ENCODE results near the gene PTPN3. TPM values are rescaled to one million over a fixed set of nuclear protein-coding genes. Genes with fewer than 3 reads are reported as not detected.

The PTPN3 gene
- total RNA-seq, 1 donor from 2014 or later = 9.2 TPM

DNA sequence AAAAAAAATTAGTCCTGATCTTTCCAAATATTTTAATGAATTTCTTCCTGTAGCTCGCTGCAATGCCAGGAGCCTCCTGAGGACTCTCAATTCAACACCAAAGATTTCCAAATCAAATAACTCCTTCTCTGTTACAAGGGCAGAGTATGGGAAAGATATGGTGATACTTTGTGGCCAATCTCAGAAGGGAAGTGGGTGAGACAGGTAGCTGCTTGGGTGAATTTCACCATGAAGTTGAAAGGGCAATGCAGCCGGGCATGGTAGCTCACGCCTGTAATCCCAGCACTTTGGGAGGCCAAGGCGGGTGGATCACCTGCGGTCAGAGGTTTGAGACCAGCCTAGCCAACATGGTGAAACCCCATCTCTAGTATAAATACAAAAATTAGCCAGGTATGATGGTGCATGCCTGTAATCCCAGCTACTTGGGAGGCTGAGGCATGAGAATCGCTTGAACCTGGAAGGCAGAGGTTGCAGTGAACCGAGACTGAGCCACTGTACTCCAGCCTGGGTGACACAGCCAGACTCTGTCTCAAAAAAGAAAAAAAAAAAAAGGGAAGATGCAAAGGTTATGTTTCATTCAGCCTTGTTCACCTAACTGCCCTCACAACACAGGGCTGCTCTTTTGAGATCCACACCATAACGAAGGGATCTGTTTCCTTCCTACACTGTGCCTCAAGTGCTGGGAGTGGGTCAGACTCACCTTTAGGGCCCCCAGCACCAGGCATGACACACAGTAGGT, 58.6 kb downstream of the PTPN3 start:
- Mint-ChIP-seq H3K27me3 (ENCODE audit: low read depth) (peaks cover 20% of the 10 kb centered on the region), H3K9me3 (no peaks in the 10 kb centered on the region), H3K36me3 (ENCODE audit: low read depth) (no peaks in the 10 kb centered on the region), H3K4me1 (ENCODE audit: low read depth) (peaks cover 28% of the 10 kb centered on the region), H3K4me3 (ENCODE audit: low read depth) (no peak overlapping the region), H3K27ac (no peak overlapping the region)
- DNase-seq (ENCODE audit: low spot score) = no peak
- intact Hi-C loops (cut with micrococcal nuclease) = loop anchor here (1.0 to 2.0 kb wide), 4 partner anchors 25 to 81 kb away; no protein-coding TSS in a partner anchor

DNA sequence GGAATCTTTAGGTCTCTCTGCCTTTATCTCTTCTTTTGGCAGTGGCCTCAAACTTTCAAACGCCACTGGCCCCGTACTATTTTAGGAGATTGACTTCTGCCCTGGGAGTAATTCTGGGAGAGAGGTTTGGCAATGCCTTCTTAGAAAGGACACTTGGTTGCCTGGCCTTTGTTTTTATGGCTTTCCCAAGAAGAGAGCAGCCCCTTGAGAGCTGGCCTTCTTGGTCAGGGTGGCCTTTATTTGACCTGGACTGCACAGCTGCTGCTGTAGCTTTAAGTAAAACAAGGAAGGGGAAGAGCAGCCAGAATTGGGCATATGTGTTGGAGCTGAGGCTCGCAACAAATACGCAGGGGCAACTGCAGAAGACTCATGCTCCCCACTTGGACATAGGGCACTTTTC, 60.8 kb downstream of the PTPN3 start:
- Mint-ChIP-seq H3K9me3 (no peaks in the 10 kb centered on the region), H3K4me1 (ENCODE audit: low read depth) (peaks cover 28% of the 10 kb centered on the region), H3K27ac (no peak overlapping the region), H3K27me3 (ENCODE audit: low read depth) (peaks cover 20% of the 10 kb centered on the region), H3K4me3 (ENCODE audit: low read depth) (no peak overlapping the region), H3K36me3 (ENCODE audit: low read depth) (no peaks in the 10 kb centered on the region)
- intact Hi-C loops (cut with micrococcal nuclease) = no loop called here
- DNase-seq (ENCODE audit: low spot score) = no peak

DNA sequence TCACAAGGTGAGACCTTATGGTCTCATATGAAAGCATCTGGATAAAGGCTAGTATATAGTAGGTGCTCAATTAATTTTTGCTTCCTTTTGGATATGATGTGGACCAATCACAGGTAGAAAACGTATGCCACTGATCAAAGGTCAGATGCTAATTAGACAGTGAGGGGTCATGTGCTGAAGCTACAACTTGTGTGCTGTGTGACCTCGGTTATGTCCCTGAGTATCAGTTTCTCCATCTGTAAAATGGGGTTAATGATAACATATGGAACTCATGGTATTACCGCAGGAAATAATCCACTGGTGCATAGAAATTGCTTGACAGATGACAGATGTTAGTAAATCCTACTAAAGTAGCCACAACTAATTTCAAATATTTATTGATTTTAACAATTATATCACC, 62.0 kb downstream of the PTPN3 start:
- Mint-ChIP-seq H3K4me3 (ENCODE audit: low read depth) (no peak overlapping the region), H3K9me3 (no peaks in the 10 kb centered on the region), H3K36me3 (ENCODE audit: low read depth) (no peaks in the 10 kb centered on the region), H3K27ac (no peak overlapping the region), H3K4me1 (ENCODE audit: low read depth) (peaks cover 22% of the 10 kb centered on the region), H3K27me3 (ENCODE audit: low read depth) (peaks cover 20% of the 10 kb centered on the region)
- no peak for DNase-seq (ENCODE audit: low spot score)
- intact Hi-C loops (cut with micrococcal nuclease) = no loop called here

DNA sequence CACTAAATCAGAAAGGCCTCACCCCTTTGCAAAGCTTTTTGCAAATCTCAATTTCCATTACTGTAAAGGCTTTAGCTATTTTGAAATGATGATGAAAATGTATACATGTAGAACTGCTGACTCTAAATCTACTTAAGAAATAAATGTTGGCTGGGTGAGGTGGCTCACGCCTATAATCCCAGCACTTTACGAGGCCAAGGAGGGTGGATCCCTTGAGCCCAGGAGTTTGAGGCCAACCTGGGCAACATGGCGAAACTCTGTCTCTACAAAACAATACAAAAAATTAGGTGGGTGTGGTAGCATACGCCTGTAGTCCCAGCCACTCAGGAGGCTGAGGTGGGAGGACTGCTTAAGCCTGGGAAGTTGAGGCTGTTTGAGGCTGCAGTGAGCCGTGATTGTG, 64.6 kb downstream of the PTPN3 start:
- Mint-ChIP-seq H3K4me3 (ENCODE audit: low read depth) (no peak overlapping the region), H3K36me3 (ENCODE audit: low read depth) (no peaks in the 10 kb centered on the region), H3K4me1 (ENCODE audit: low read depth) (peaks cover 2% of the 10 kb centered on the region), H3K27me3 (ENCODE audit: low read depth) (peaks cover 14% of the 10 kb centered on the region), H3K9me3 (no peaks in the 10 kb centered on the region), H3K27ac (no peak overlapping the region)
- intact Hi-C loops (cut with micrococcal nuclease) = loop anchor here (5.0 kb wide), 1 partner anchor 34 kb away; no protein-coding TSS in a partner anchor
- DNase-seq (ENCODE audit: low spot score) = no peak

DNA sequence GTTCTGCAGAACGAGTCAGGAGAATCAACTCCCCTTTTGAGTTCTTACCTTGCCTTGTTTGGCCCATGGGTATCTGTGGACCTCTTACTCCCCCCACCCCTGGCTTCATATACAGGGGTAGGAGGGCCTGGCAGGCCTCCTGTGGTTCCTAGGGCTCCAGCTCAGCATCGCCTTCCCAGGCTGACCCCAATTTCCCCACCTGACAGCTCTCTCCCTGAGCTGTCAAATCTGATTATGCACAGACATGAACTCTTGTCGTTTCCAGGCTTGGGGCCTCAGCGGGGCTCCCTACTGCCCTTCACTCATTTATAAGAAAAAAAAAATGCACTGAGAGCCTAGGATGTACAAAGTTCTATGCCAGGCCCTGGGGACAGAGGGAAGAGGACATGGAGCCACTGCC, 67.9 kb downstream of the PTPN3 start:
- Mint-ChIP-seq H3K9me3 (no peaks in the 10 kb centered on the region), H3K27ac (no peak overlapping the region), H3K27me3 (ENCODE audit: low read depth) (peaks cover 10% of the 10 kb centered on the region), H3K4me3 (ENCODE audit: low read depth) (no peak overlapping the region), H3K4me1 (ENCODE audit: low read depth) (no peaks in the 10 kb centered on the region), H3K36me3 (ENCODE audit: low read depth) (no peaks in the 10 kb centered on the region)
- intact Hi-C loops (cut with micrococcal nuclease) = loop anchor here (5.0 kb wide), 1 partner anchor 37 kb away; no protein-coding TSS in a partner anchor
- DNase-seq (ENCODE audit: low spot score) = no peak

DNA sequence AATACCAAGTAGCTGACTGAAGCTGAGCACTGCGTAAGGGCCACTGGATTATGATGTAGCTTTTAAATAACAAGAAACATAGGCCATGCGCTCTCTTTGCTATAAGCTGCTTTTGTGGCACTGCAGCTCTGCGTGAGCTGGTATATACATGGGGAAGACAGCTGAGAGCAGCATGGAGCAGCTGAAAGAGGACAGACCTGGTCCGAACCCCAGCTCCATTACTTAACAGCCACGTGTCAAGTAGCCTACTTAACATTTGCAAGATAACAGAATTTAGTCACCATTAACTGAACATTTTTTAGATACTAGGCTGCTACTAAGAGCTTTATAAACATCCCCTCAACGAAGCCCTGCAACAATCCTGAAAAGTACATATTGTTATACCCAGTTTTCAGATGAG, 69.3 kb downstream of the PTPN3 start:
- Mint-ChIP-seq H3K4me1 (ENCODE audit: low read depth) (no peaks in the 10 kb centered on the region), H3K4me3 (ENCODE audit: low read depth) (no peak overlapping the region), H3K27ac (no peak overlapping the region), H3K9me3 (no peaks in the 10 kb centered on the region), H3K27me3 (ENCODE audit: low read depth) (peaks cover 10% of the 10 kb centered on the region), H3K36me3 (ENCODE audit: low read depth) (peaks cover 2% of the 10 kb centered on the region)
- DNase-seq (ENCODE audit: low spot score) = no peak
- intact Hi-C loops (cut with micrococcal nuclease) = no loop called here

DNA sequence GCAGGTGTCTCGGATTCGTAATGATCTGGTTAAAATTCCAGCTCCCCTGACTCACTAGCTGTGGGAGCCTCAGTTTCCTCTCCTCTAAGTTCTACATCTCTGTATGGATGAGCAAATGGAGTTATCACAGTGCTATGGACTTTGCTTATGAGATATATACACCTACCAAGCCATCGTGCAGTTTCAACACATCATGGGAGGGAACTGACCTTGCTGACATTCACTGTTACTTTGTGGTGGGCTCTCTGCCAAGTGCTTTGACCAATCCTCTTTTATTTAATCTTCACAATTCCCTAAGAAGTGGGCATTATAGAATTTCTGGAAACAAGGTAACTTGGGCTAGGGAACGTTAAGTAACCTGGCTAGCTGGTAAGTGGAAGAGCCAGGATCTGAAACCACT, 70.2 kb downstream of the PTPN3 start:
- Mint-ChIP-seq H3K27ac (no peak overlapping the region), H3K27me3 (ENCODE audit: low read depth) (peaks cover 12% of the 10 kb centered on the region), H3K9me3 (no peaks in the 10 kb centered on the region), H3K4me3 (ENCODE audit: low read depth) (no peak overlapping the region), H3K4me1 (ENCODE audit: low read depth) (no peaks in the 10 kb centered on the region), H3K36me3 (ENCODE audit: low read depth) (peaks cover 6% of the 10 kb centered on the region)
- intact Hi-C loops (cut with micrococcal nuclease) = no loop called here
- no peak for DNase-seq (ENCODE audit: low spot score)

DNA sequence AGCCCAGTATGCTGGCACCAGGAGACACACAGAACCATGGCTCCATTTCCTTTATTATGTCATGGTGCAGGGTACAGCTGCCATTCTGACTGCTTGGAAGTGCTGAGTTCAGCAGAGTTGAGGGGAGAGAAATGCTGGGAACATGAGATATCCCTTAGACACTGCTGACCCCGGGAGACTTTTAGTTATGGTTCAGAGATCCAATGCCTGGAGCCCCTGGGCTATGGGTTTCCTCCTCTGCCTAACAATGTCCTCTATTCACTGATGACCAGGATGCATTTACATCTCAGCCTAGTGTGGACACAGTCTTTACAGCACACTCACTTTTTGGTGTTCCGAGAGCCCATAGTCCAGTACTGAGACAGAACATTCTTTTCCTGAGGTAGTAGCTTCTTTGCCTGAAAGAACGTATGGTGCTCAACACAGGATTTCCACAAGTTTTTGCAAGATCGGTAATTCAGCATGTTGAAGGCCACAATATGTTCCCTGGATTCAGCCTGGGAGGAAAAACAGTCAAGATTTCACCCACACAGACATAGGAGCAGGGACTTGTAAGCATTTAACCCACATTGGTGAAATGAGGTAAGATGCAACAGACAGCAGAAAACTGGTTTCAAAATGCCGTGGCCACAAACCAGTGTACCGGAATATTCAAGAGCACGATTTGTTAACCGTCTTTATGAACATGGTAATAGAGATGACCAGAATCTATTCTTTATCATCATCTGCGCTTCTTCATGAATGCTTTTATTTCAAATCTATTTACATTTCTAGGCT, 71.3 kb downstream of the PTPN3 start:
- peaks cover 12% of the 10 kb centered on the region for H3K27me3 Mint-ChIP-seq (ENCODE audit: low read depth)
- DNase-seq (ENCODE audit: low spot score) = no peak
- H3K9me3 Mint-ChIP-seq = no peaks in the 10 kb centered on the region
- intact Hi-C loops (cut with micrococcal nuclease) = no loop called here
- no peaks in the 10 kb centered on the region for H3K4me1 Mint-ChIP-seq (ENCODE audit: low read depth)
- H3K36me3 Mint-ChIP-seq (ENCODE audit: low read depth) = peaks cover 6% of the 10 kb centered on the region
- H3K27ac Mint-ChIP-seq = no peak overlapping the region
- no peak overlapping the region for H3K4me3 Mint-ChIP-seq (ENCODE audit: low read depth)

GRCh38 chr9:109424618-109425017, 73.5 kb downstream of the PTPN3 start:
- Mint-ChIP-seq H3K9me3 (no peaks in the 10 kb centered on the region), H3K27me3 (ENCODE audit: low read depth) (peaks cover 14% of the 10 kb centered on the region), H3K4me1 (ENCODE audit: low read depth) (peaks cover under 1% of the 10 kb centered on the region), H3K27ac (no peak overlapping the region), H3K36me3 (ENCODE audit: low read depth) (peaks cover 9% of the 10 kb centered on the region), H3K4me3 (ENCODE audit: low read depth) (no peak overlapping the region)
- intact Hi-C loops (cut with micrococcal nuclease) = no loop called here
- DNase-seq (ENCODE audit: low spot score) = no peak

DNA sequence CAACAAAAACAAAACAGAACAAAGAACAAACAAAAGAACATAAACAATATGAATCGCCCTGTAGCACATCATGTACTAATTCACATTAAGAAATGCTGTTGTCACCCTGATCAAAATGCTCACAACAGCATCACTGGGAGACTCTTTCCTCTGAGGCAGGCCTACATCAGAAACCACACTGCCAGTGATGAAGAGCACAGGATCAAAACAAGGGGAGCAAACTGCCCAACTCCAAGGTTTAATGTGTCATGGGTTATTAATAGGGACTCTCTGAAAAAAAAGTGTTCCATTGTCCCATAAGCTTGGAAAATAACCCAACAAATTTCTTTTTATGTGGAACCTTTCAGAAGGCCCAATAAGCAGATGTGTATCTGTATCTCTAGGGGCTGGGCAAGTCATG, 74.2 kb downstream of the PTPN3 start:
- H3K27me3 Mint-ChIP-seq (ENCODE audit: low read depth) = peaks cover 13% of the 10 kb centered on the region
- H3K4me1 Mint-ChIP-seq (ENCODE audit: low read depth) = peaks cover 6% of the 10 kb centered on the region
- intact Hi-C loops (cut with micrococcal nuclease) = no loop called here
- H3K27ac Mint-ChIP-seq = no peak overlapping the region
- H3K9me3 Mint-ChIP-seq = no peaks in the 10 kb centered on the region
- peaks cover 9% of the 10 kb centered on the region for H3K36me3 Mint-ChIP-seq (ENCODE audit: low read depth)
- DNase-seq (ENCODE audit: low spot score) = no peak
- no peak overlapping the region for H3K4me3 Mint-ChIP-seq (ENCODE audit: low read depth)

- Mint-ChIP-seq H3K4me3 (ENCODE audit: low read depth) (no peak overlapping the region), H3K36me3 (ENCODE audit: low read depth) (peaks cover 9% of the 10 kb centered on the region), H3K27ac (no peak overlapping the region), H3K9me3 (no peaks in the 10 kb centered on the region), H3K27me3 (ENCODE audit: low read depth) (peaks cover 11% of the 10 kb centered on the region), H3K4me1 (ENCODE audit: low read depth) (peaks cover 15% of the 10 kb centered on the region)
- DNase-seq (ENCODE audit: low spot score) = no peak
- intact Hi-C loops (cut with micrococcal nuclease) = no loop called here
Measured at GRCh38 chr9:109422641-109423040, 75.5 kb downstream of the PTPN3 start.

DNA sequence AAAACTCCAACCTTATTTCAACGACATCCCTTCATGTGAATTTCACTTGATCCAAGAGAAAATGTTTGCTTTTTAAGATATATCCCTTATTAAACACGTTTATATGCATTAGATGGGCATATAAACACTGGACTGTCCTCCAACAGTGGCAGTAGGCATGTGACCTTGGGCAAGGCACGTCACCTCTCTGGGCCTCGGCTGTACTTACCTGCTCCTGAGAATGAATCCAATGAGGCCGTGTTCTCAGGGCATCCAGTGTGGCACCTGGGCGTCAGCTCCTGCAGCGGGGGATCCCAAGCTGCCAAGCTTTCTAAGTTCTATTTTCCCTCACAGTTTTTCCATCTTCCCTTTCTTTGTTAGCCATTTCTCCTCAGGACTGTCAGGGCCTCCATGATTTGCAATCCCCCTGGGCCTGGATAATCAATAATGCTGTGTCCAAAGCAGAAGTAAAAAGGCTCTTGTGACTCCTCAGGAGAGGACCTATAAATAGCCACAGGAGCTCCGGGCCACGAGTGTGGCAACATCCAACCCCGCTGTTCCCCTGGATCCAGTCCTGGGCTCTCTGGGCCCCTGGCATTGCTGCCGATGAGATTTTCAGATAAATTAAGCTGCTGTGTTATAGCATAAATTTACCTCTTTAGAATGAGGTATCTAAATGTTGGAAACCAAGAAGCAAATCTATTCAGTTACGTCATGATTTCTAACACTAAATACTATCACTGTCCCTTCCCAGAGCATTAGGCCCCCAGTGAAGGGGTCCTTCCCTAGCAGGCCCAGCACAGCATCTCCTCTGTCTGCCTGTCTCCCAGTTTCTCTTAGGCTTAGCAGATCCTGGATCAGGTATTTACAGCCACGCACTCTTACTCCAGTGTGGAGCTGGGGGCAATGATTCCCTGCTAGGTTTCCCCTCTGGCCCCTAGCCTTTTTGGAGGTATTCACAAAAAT, 76.8 kb downstream of the PTPN3 start:
- no peaks in the 10 kb centered on the region for H3K9me3 Mint-ChIP-seq
- H3K4me1 Mint-ChIP-seq (ENCODE audit: low read depth) = peaks cover 28% of the 10 kb centered on the region
- H3K36me3 Mint-ChIP-seq (ENCODE audit: low read depth) = peaks cover 15% of the 10 kb centered on the region
- no peak for DNase-seq (ENCODE audit: low spot score)
- peaks cover 4% of the 10 kb centered on the region for H3K27me3 Mint-ChIP-seq (ENCODE audit: low read depth)
- no peak overlapping the region for H3K27ac Mint-ChIP-seq
- intact Hi-C loops (cut with micrococcal nuclease) = no loop called here
- H3K4me3 Mint-ChIP-seq (ENCODE audit: low read depth) = no peak overlapping the region
